ENCODE measurements around the gene CDH13.
"Not testable (repeated sequence)": the region's sequence is repeated elsewhere in the genome, so short reads cannot be mapped to it uniquely, and the experiment has no call there.

The CDH13 gene

DNA sequence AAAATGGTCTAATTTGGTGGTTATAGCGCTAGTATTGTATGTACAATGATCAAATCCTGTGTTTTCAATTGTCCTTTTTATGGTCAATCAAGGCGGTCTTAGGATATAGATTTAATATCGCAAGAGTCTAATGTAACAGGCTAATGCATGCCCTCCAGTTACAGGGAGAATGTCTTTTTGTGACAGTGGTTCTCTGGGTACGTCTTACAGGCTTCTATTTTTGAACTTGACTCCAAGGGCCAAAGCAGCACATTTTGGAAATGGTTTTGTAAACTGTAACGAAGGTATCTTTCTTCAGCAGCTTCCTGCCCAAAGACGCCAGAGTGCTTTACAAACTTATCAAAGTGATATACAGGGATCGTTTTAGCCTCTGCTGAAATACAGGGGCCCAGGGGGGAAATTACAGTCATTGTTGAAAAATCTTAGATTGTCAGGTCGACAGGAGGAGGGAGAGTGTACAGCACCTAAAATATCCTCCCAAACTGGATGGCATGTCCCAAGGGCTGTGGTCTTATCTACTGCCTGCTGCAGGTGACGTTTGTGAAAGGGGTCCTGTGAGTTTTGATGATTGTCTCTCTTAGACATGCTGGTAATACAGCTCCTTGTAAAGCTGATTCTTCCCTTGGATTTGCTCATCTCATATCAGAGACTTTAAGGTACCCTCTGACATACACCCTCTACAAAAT lies 288.5 kb downstream of the CDH13 start:
- no peak overlapping the region for H3K27ac Mint-ChIP-seq
- H3K36me3 Mint-ChIP-seq (ENCODE audit: low read depth), result no peaks in the 10 kb centered on the region
- no peak for TF ChIP-seq CTCF (IDR thresholded peaks at IDR 0.05)
- peaks cover 24% of the 10 kb centered on the region for H3K4me1 Mint-ChIP-seq
- DNase-seq, result no peak
- no peaks in the 10 kb centered on the region for H3K9me3 Mint-ChIP-seq
- no peak overlapping the region for H3K4me3 Mint-ChIP-seq
- peaks cover 15% of the 10 kb centered on the region for H3K27me3 Mint-ChIP-seq (ENCODE audit: low read depth, poor library complexity)

- peaks cover 19% of the 10 kb centered on the region for H3K4me1 Mint-ChIP-seq
- peaks cover 11% of the 10 kb centered on the region for H3K27me3 Mint-ChIP-seq (ENCODE audit: low read depth, poor library complexity)
- H3K36me3 Mint-ChIP-seq (ENCODE audit: low read depth), result no peaks in the 10 kb centered on the region
- H3K4me3 Mint-ChIP-seq, result no peak overlapping the region
- H3K9me3 Mint-ChIP-seq, result peaks cover 7% of the 10 kb centered on the region
- DNase-seq, result no peak
- H3K27ac Mint-ChIP-seq, result no peak overlapping the region
- TF ChIP-seq CTCF (IDR thresholded peaks at IDR 0.05), result no peak
These were observed 291.3 kb downstream of the CDH13 start for GRCh38 chr16:82917886-82918595.

DNA sequence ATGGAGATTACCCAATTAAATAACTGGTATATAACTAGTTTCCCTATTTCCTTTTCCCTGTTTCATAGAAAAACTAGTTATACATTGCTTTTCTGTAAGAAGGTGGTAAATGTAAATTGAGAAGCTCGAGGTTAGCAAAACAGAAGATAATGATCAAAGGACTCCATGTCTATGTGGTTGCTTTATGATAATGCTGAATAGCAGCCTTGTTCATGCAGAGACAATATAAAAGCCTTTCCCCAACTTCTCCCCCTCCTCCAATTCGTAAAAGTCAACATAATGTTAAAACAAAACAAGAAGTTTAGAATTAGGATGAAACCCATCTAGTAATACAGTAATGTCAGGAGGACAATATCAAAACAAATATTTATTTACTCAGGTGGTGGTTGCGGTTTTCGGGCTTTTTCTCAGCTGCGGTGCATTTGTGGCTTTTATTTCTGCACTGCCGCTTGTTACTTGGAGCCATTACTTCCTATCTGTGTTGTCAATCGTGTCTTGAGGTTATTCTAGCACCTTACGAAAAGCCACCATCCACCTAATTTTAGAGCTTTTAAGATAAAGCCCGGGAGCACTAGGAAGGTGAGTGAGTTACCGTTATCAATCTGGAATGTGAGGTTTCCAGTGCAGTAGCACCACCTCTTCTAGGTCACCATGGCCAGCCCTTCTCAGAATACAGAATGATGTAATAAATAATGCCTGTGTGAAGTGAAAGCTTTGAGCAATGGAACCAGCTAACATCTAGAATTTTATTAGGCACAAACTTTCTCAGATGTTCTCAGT lies 297.5 kb downstream of the CDH13 start:
- H3K27ac Mint-ChIP-seq, result no peak overlapping the region
- no peaks in the 10 kb centered on the region for H3K27me3 Mint-ChIP-seq (ENCODE audit: low read depth, poor library complexity)
- TF ChIP-seq CTCF (IDR thresholded peaks at IDR 0.05), result no peak
- DNase-seq, result no peak
- no peaks in the 10 kb centered on the region for H3K36me3 Mint-ChIP-seq (ENCODE audit: low read depth)
- H3K4me3 Mint-ChIP-seq, result no peak overlapping the region
- peaks cover 11% of the 10 kb centered on the region for H3K9me3 Mint-ChIP-seq
- peaks cover 17% of the 10 kb centered on the region for H3K4me1 Mint-ChIP-seq

DNA sequence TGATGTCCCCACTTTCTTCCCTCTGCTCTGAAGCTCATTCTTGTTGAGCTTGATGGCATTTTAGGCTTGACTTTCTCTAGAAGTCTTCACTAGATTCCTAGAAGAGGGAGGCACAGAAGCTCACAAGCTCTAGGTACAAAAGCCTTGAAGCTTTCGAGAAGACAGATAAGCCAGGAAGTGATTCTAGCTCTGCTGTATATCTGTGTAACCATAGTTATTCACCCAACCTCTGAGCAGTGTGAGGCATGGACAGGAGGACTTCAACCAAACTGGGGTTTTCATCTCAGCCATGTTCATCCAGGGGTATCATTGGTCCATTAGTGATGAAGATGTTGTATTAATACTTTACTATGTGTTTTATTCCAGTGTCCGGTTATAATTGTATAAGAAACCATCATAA lies 299.7 kb downstream of the CDH13 start:
- H3K9me3 Mint-ChIP-seq, result peaks cover 8% of the 10 kb centered on the region
- no peaks in the 10 kb centered on the region for H3K27me3 Mint-ChIP-seq (ENCODE audit: low read depth, poor library complexity)
- H3K27ac Mint-ChIP-seq, result no peak overlapping the region
- peaks cover 3% of the 10 kb centered on the region for H3K36me3 Mint-ChIP-seq (ENCODE audit: low read depth)
- no peak for TF ChIP-seq CTCF (IDR thresholded peaks at IDR 0.05)
- no peak for DNase-seq
- no peak overlapping the region for H3K4me3 Mint-ChIP-seq
- peaks cover 25% of the 10 kb centered on the region for H3K4me1 Mint-ChIP-seq

GRCh38 chr16:82933933-82934332 lies 307.2 kb downstream of the CDH13 start:
- H3K27ac Mint-ChIP-seq; DNase-seq; H3K4me3 Mint-ChIP-seq; H3K27me3 Mint-ChIP-seq (ENCODE audit: low read depth, poor library complexity): not testable (repeated sequence)
- Mint-ChIP-seq H3K4me1 (peaks cover 48% of the 10 kb centered on the region), H3K36me3 (ENCODE audit: low read depth) (peaks cover 40% of the 10 kb centered on the region), H3K9me3 (peaks cover 51% of the 10 kb centered on the region)

DNA sequence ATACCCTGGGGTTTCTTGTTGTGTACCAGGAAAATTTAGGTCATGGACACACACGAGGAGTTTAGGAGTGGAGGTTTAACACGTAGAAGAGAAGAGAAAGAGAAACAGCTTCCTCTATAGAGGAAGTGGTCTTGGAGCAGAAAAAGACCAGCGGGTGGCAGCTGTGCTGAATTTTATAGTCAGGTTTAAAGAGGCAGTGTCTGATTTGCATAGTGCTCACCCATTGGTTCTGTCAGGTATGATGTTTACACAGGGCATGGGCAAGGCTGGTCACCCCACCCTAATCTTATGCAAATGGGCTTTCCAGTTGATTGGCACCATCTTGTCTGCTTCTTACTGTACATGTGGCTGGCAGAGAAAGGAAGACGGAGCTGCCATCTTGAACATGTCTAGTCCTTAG lies 309.0 kb downstream of the CDH13 start:
- Mint-ChIP-seq H3K9me3 (peaks cover 51% of the 10 kb centered on the region), H3K27me3 (ENCODE audit: low read depth, poor library complexity) (no peaks in the 10 kb centered on the region), H3K4me3 (no peak overlapping the region), H3K27ac (no peak overlapping the region), H3K36me3 (ENCODE audit: low read depth) (peaks cover 40% of the 10 kb centered on the region), H3K4me1 (peaks cover 46% of the 10 kb centered on the region)
- no peak for DNase-seq
- no peak for TF ChIP-seq CTCF (IDR thresholded peaks at IDR 0.05)

All from nephron progenitor cell (in vitro differentiated cells).